ENCODE measurements around the gene CPNE9.
A peak's percentile ranks its signal among the peaks of the same experiment; 100 is the strongest.
"Not testable (repeated sequence)": the region's sequence is repeated elsewhere in the genome, so short reads cannot be mapped to it uniquely, and the experiment has no call there.

Gene CPNE9

DNA sequence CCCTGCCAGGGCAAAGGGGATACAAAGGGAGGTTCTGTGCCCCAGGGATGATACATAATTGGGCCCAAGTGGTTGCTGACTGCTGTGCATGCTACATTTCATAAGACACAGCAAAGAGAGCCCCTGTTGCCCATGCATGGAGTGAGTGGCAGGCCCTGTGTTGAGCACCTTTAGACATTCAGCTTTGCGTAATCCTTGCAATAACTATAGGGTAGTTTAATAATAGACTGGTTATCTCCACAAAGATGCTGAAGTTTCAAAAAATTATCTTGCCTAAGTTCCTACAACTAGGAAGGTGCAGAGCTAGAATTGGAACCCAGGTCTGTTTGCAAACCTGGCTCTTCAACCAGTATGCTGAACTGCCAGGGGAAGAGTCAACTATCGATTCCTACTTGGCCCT is 44.4 kb downstream of the CPNE9 start:
- no peak for DNase-seq (ENCODE audit: low spot score)

- DNase-seq (ENCODE audit: low spot score): no peak
These were observed 45.6 kb downstream of the CPNE9 start for GRCh38 chr3:9749296-9749644.

- peak; percentile 98 for DNase-seq (ENCODE audit: low spot score)
These were observed 46.3 kb downstream of the CPNE9 start, which contains the start of gene OGG1 for GRCh38 chr3:9749645-9750555. Gene OGG1, plus strand, starts transcription at chr3:9749952. Its CDS starts 335 bp downstream, at chr3:9750287.

GRCh38 chr3:9750556-9751411 is 47.2 kb downstream of the CPNE9 start:
- no peak for DNase-seq (ENCODE audit: low spot score)

DNA sequence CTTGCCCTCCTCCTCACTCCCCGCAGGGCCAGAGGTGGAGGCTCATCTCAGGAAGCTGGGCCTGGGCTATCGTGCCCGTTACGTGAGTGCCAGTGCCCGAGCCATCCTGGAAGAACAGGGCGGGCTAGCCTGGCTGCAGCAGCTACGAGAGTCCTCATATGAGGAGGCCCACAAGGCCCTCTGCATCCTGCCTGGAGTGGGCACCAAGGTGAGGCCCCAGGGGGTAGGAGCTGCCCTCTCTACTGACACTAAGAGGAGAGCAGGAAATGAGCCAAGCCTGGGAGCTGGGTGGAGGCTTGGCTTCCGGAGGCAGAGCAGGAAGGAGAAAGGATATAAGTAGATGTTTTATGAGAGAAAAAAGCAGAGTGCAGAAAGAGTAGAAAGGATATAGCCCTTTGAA is 51.0 kb downstream of the CPNE9 start:
- DNase-seq (ENCODE audit: low spot score): no peak

DNA sequence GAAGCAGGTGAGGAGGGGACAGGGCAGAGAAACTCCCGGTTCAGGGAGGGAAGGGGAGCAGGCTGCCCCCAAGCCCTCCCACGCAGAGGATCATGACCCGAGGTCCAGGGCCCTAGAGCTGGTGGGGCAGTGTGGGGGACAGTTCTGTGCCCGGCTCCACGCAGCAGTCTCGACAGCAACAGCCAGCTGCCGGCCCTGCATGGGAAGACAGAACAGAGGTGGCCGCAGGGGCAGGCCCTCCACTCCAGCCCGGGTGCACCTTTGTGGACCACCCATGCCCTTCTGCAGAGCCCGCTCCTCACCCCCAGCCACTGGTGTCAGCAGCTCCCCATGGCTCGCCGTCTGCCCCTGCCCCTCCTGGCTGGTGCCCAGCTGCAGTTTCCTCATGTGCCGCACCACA is 53.8 kb downstream of the CPNE9 start:
- no peak for DNase-seq (ENCODE audit: low spot score)

GRCh38 chr3:9760779-9761505 is 57.3 kb downstream of the CPNE9 start:
- no peak for DNase-seq (ENCODE audit: low spot score)

- DNase-seq (ENCODE audit: low spot score): no peak
These were observed 58.3 kb downstream of the CPNE9 start for GRCh38 chr3:9761919-9762318.

DNA sequence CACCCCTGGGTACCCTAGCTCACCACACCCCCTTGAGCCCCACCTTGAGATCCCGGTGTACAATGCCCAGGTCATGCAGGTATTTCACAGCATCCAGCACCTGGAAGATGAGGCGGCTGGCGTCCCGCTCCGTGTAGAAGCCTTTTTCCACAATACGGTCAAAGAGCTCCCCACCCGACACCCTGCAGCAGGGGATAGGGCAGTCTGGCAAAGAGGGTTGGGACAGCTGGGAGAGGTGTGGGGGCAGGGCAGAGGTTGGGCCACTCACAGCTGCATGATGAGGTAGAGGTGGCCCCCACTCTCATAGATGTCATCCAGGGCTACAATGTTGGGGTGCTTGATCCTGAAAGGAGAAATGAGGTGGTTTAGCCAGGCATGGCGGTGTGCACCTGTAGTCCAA is 59.2 kb downstream of the CPNE9 start:
- DNase-seq (ENCODE audit: low spot score): no peak

DNA sequence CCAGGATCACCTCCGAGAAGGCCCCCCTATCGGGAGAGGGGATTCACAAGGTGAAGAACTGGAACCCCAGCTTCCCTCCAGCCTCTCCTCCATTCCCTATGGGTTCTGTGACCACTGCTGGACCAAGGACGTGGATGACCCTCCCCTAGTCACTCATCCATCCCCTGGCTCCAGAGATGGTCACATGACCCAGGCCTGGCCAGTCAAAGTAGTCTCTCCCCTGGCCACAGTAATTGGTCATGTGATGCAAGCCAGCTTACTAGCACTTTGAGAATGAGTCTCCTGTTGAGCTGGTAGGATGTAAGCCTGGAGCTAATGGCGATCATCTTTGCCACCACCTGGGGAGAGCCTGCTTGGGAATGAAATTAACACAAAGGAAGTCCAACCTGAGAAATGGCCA is 62.2 kb downstream of the CPNE9 start:
- no peak for DNase-seq (ENCODE audit: low spot score)

- DNase-seq (ENCODE audit: low spot score): no peak
These were observed 63.8 kb downstream of the CPNE9 start for GRCh38 chr3:9767418-9767817.

DNA sequence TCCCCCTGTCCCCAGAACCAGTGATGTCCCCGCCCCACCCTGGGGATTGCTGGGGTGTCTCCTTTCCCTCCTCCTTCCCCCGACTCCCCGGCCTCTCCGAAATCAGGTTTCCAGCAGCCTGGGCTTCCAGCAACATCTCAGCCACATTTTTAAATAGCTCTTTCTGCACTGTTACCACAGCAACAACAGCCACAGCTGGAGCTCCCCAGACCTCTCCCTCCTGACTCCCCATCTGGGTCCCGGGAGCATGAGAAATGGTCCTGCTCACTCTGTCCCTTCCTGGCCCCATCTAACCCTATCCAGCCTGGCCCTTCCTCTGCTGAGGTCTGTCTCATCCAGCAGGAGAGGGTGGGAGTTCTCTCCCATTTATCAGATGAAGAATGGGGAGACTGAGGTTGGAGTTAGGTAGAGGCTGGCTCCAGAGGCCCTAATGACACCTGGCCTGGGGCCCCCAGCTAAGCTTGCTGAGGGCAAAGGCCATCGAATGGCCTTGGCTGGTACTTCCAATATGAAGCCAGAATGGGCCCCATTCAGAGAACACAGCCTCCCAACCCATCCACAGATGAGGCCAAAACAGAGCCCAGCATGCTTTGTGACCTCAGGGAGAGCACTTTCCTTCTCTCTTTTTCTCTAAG is 64.6 kb downstream of the CPNE9 start:
- no peak for DNase-seq (ENCODE audit: low spot score)

DNA sequence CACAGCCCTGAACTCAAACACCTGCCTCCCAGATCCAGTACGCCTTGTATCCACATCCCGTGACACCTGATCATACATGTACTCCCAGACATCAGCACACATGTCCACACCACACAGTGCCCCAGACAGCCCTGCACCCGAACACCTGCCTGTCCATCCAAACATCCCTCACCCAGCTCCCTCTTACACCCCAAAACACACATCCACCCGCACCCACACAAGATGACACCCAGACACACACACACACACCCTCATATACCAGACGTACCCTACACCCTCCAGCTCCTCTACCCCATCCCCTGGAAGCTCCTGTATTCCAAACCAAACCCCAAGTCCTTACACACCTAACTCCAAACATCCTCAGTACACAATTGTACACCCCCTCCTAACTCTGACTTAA is 65.4 kb downstream of the CPNE9 start:
- no peak for DNase-seq (ENCODE audit: low spot score)

- peak; percentile 82 for DNase-seq (ENCODE audit: low spot score)
These were observed 66.0 kb downstream of the CPNE9 start, which contains the start of gene CAMK1 for GRCh38 chr3:9769426-9770275. Gene CAMK1, minus strand, starts transcription at chr3:9769947. Its CDS starts 2,198 bp downstream, at chr3:9767749.

DNA sequence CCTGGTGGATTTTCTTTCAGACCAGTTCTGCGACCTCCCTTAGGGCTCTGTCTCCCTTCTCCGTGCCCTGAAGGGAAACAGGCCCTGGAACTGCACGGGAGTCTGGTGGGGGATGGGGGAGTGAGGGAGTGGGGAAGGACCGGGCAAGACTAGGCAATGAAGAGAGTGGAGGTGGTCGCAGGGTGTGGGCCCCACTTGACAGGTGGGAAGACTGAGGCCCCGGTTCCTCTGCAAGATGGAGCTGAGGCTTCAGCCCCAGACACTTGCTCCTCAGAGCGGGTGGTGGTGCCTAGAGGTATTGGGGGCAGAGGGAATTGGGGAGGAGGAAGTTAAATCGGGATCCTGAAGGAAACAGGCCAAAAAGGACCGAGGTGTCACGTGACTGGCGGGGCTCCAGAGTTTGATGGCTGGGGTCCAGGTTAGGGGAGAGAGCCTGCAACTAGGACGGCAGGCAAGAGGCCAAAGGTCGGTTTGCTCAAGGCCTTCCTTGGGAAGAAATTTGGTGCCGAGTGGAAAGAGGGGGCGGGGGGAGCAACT is 66.7 kb downstream of the CPNE9 start:
- peak; percentile 69 for DNase-seq (ENCODE audit: low spot score)

GRCh38 chr3:9771007-9771406 is 67.4 kb downstream of the CPNE9 start:
- not testable (repeated sequence) for DNase-seq (ENCODE audit: low spot score)

- DNase-seq (ENCODE audit: low spot score): no peak
These were observed 73.5 kb downstream of the CPNE9 start for GRCh38 chr3:9776896-9777693.

DNA sequence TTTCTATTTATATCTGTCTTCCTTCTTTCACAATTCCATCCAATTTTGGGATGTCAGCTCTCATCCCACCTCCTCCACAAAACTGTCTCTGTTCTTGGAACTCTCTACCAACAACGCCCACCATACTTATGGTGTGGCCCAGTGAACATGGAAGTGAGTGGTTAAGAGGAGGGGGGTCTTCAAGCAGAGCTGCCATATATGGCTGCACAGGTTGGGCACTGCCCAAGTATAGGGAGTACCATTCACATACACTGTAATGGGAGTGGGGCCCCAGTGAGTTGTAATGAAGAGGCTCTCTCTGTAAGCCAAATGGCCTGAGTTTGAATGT is 74.0 kb downstream of the CPNE9 start:
- peak; percentile 58 for DNase-seq (ENCODE audit: low spot score)

GRCh38 chr3:9778143-9779074 is 74.8 kb downstream of the CPNE9 start:
- peak; percentile 78 for DNase-seq (ENCODE audit: low spot score)
